ENCODE data around the gene IGSF3.

The IGSF3 gene

DNA sequence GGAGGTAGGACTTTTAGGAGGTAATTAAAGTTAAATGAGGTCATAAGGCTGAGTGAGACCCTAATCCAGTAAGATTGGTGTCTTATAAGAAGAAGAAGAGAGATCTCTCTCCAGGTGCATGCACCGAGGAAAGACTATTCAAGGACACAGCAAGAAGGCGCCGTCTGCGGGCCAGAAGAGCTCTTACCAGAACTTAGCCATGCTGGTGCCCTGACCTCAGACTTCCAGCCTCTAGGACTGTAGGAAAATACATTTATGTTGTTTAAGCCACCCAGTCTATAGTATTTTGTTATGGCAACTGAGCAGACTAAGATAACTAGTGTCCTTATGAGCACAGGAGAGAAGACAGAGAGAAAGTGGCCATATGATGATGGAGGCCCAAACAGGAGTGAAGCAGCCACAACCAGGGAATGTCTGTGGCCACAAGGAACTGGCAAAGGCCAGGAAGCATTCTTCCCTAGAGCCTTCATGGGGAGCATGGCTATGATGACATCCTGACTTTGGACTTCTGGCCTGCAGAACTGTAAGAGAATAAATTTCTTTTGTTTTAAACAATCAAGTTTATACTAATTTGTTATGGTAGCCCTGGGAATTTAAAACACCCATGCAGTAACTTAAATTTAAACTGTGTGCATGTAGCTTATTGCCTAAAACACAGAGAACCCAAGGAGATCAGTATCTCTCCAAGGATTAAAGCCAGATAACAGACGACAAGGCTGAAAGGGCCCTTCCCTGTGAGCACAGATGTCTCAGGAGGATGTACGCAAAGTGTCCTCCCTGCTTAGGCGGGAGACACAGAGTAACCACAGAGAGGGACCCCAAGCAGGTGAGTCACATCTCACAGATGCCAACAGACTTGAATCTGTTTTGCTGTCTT lies 86.8 kb downstream of the IGSF3 start:
- no peaks in the 10 kb centered on the region for H3K4me1 ChIP-seq (ENCODE audit: insufficient read depth, low read length)
- no peak overlapping the region for H3K4me3 ChIP-seq (ENCODE audit: low read length)
- no peak overlapping the region for H3K9ac ChIP-seq (ENCODE audit: low read depth, low read length)
- no peaks in the 10 kb centered on the region for H3K27me3 ChIP-seq (ENCODE audit: insufficient read depth, low read length)
- 91% methylated on average over 7 of the region's 7 CpGs for WGBS
- no peak overlapping the region for H3K27ac ChIP-seq (ENCODE audit: low read depth, low read length)
- no peaks in the 10 kb centered on the region for H3K9me3 ChIP-seq (ENCODE audit: insufficient read depth, low read depth, low read length)
- H3K36me3 ChIP-seq (ENCODE audit: insufficient read depth, low read length), result peaks cover 5% of the 10 kb centered on the region

DNA sequence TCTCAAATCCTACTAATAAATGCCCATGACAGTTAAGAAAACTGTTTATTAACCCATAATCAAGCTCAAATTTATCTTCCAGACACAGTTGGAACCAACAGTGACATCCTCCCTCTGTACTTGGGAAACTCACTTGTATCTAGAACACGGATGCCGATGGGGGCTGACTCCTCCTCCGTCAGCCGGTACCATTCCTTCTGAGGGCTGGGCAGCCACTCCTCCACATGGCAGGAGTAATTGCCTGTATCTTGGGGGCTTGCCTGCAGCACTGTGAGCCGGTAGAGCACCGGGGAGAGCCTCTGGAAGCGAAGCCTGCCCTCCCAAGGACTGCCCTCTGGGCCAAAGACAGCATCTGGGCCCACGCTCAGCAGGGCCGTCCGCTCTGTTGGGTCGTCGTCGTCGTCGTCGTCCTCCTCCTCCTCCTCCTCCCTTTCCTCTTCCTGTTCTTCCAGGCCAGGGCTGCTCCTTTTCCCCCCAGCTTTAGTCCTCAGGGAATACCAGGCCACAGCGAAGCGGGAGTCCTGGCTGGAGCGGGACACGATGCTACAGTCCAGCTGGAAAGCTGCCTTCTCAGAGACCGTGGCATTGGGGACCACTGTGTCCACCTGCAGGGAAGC lies 88.2 kb downstream of the IGSF3 start:
- H3K36me3 ChIP-seq (ENCODE audit: insufficient read depth, low read length), result peaks cover under 1% of the 10 kb centered on the region
- no peak overlapping the region for H3K9ac ChIP-seq (ENCODE audit: low read depth, low read length)
- no peaks in the 10 kb centered on the region; the same call in 1 of the 2 replicates for H3K4me1 ChIP-seq (ENCODE audit: insufficient read depth, low read length)
- H3K27me3 ChIP-seq (ENCODE audit: insufficient read depth, low read length), result no peaks in the 10 kb centered on the region
- H3K27ac ChIP-seq (ENCODE audit: low read depth, low read length), result no peak overlapping the region
- H3K9me3 ChIP-seq (ENCODE audit: insufficient read depth, low read depth, low read length), result no peaks in the 10 kb centered on the region
- no peak overlapping the region for H3K4me3 ChIP-seq (ENCODE audit: low read length)
- WGBS, result 89% methylated on average over 21 of the region's 21 CpGs

DNA sequence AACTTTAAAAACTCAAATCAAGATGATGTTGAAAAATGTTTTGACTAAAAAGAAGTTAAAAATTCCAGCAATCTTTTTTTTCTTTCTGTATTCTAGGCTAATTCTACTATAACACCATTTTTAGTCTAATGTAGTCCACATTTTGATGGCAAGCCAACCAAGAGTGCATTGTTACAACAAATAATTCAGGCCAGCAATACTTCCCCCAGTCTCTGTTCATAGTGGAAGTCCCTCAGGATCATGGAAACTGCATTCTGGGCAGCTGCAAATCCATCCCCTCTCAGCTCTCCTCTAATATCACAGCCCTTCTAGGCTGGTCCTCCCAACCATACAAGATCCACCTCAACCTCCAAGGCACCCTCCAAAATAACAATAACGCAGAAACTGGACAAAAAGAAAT lies 89.0 kb downstream of the IGSF3 start:
- H3K27ac ChIP-seq (ENCODE audit: low read depth, low read length), result no peak overlapping the region
- H3K9me3 ChIP-seq (ENCODE audit: insufficient read depth, low read depth, low read length), result no peaks in the 10 kb centered on the region
- no peaks in the 10 kb centered on the region; the same call in 1 of the 2 replicates for H3K4me1 ChIP-seq (ENCODE audit: insufficient read depth, low read length)
- H3K27me3 ChIP-seq (ENCODE audit: insufficient read depth, low read length), result no peaks in the 10 kb centered on the region
- no peak overlapping the region for H3K4me3 ChIP-seq (ENCODE audit: low read length)
- WGBS, result 82% methylated on average over 1 of the region's 1 CpG
- H3K36me3 ChIP-seq (ENCODE audit: insufficient read depth, low read length), result no peaks in the 10 kb centered on the region
- H3K9ac ChIP-seq (ENCODE audit: low read depth, low read length), result no peak overlapping the region

DNA sequence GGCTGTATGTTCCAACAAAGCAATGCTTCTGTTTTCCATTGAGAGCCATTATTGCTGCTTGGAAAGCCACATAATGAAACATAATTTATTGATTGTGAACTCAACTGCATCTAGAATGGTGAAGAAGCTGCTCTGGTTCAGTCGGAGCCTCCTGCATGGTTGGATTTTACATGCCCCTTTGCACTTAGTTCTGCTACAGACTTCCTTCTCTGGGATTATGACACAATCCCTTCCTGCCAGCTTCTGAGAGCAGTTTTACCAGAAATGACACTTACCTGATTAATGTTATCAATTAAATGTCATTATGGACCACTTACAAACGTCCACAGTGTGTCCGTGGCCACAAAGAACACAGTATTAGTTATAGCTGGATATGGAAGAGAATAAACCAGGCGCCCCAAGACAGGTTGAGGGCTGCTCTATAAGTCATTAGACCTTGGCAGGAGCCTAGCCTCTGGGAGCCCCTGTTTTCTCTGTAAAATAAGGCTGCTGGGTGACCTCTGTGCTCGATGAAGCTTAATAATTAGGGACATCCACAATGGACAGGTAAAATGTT lies 89.7 kb downstream of the IGSF3 start:
- WGBS, result 94% methylated on average over 5 of the region's 5 CpGs
- Histone ChIP-seq H3K4me1 (ENCODE audit: insufficient read depth, low read length) (no peaks in the 10 kb centered on the region; the same call in 1 of the 2 replicates), H3K27ac (ENCODE audit: low read depth, low read length) (no peak overlapping the region), H3K9me3 (ENCODE audit: insufficient read depth, low read depth, low read length) (no peaks in the 10 kb centered on the region), H3K27me3 (ENCODE audit: insufficient read depth, low read length) (no peaks in the 10 kb centered on the region), H3K9ac (ENCODE audit: low read depth, low read length) (no peak overlapping the region), H3K36me3 (ENCODE audit: insufficient read depth, low read length) (no peaks in the 10 kb centered on the region), H3K4me3 (ENCODE audit: low read length) (no peak overlapping the region)

DNA sequence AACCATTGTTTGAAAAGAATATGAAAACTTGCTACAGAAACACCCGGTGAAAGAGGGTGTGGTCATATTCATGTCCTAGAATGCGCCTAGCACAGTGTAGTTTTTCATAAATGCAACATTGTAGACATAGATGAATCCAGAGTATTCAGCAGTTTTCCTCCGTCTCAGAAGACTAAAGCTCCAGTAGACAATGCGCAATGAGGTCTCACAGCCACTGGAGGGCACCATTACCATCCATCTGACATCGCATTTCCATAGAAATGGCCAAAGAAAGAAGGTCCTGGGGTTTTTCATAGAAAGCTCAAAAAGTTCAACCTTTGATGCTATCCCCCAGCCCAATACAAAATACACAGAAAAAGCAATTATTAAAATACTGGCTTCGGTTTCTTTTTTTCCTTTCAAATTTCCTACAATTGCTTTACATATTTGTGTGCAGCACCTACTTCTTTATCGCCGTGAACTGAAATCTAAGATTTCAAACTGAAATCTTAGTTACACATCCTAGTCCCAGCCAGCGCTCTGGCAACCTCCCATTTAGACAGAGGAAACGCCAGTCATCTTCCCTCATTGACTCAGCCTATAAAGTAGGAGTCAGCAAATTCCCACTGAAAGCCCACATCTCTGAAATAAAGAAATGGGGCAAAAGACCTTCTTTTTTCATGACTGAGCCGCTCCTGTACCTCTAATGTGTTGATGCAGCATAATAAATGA lies 92.8 kb downstream of the IGSF3 start:
- Histone ChIP-seq H3K9ac (ENCODE audit: low read depth, low read length) (no peak overlapping the region), H3K9me3 (ENCODE audit: insufficient read depth, low read depth, low read length) (no peaks in the 10 kb centered on the region), H3K4me1 (ENCODE audit: insufficient read depth, low read length) (peaks cover 6% of the 10 kb centered on the region; the same call in 1 of the 2 replicates), H3K27ac (ENCODE audit: low read depth, low read length) (no peak overlapping the region), H3K27me3 (ENCODE audit: insufficient read depth, low read length) (peaks cover 12% of the 10 kb centered on the region), H3K36me3 (ENCODE audit: insufficient read depth, low read length) (no peaks in the 10 kb centered on the region), H3K4me3 (ENCODE audit: low read length) (no peak overlapping the region)
- 48% methylated on average over 11 of the region's 11 CpGs for WGBS

DNA sequence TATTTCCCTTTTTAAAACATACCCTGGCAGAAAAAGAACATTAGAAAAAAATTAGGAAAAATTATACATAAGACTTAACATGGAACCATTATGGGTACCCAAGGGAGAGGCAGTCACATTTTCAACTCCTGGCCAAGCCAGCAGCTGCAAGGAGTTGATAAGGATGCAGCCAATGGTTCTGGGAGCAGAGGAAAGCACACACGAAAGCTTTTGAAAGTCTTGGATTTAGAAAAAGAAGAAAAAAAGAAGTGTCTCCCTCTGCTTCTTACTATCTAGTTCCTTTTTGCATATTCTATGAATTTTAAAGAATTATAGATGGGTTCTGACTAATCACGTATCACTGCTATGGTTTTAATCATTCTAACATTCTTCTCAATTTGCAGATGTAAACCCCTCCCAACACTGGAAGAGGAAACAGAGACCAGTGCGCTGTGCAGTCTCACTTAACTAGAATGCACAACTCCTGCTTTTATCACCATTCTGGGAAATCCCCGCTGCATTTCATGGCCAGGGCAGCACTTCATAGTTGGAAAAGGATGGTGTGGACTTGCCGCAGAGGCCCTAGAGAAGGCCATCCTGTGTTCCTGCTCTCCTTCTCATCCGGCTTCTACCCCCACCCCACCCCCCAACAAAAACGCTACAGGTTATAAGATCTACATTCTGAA lies 94.0 kb downstream of the IGSF3 start:
- Histone ChIP-seq H3K27me3 (ENCODE audit: insufficient read depth, low read length) (peaks cover 12% of the 10 kb centered on the region), H3K9ac (ENCODE audit: low read depth, low read length) (no peak overlapping the region), H3K4me3 (ENCODE audit: low read length) (no peak overlapping the region), H3K9me3 (ENCODE audit: insufficient read depth, low read depth, low read length) (no peaks in the 10 kb centered on the region), H3K4me1 (ENCODE audit: insufficient read depth, low read length) (peaks cover 6% of the 10 kb centered on the region; the same call in 1 of the 2 replicates), H3K36me3 (ENCODE audit: insufficient read depth, low read length) (no peaks in the 10 kb centered on the region), H3K27ac (ENCODE audit: low read depth, low read length) (no peak overlapping the region)
- WGBS, result 97% methylated on average over 7 of the region's 7 CpGs

DNA sequence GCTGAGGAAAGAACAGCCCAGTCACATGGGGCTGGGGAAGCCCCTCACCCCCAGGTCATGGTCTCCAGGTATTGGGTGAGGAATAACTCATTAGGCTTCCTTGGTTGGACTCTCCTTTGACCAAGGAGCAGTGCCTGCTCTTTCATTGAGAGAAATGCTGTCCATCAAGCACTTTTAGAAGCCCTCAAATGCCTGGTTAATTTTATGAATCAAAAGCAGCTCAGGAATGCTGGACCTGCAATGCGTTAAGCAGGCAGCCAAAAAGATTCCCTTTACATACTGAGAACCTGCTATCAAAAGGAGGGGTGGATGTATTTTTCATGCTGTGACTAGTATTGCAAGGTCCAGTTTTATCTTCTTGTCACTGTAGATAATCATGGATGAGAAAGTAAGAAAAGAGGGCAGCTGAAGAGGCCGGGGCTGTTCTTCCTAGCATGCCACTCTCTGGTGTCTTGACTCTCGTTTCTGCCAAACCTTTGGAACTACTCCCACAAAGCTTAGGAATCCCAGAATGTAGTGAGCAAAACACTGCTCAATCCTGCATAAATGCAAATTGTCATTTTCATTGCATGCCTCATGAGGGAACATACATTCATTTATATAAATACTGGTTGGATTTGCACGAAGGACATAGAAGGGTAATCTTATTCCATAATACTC lies 94.6 kb downstream of the IGSF3 start:
- H3K36me3 ChIP-seq (ENCODE audit: insufficient read depth, low read length), result no peaks in the 10 kb centered on the region
- H3K27ac ChIP-seq (ENCODE audit: low read depth, low read length), result no peak overlapping the region
- 93% methylated on average over 4 of the region's 4 CpGs for WGBS
- H3K4me3 ChIP-seq (ENCODE audit: low read length), result no peak overlapping the region
- H3K9me3 ChIP-seq (ENCODE audit: insufficient read depth, low read depth, low read length), result no peaks in the 10 kb centered on the region
- peaks cover 6% of the 10 kb centered on the region; the same call in 1 of the 2 replicates for H3K4me1 ChIP-seq (ENCODE audit: insufficient read depth, low read length)
- H3K9ac ChIP-seq (ENCODE audit: low read depth, low read length), result no peak overlapping the region
- peaks cover 12% of the 10 kb centered on the region for H3K27me3 ChIP-seq (ENCODE audit: insufficient read depth, low read length)

DNA sequence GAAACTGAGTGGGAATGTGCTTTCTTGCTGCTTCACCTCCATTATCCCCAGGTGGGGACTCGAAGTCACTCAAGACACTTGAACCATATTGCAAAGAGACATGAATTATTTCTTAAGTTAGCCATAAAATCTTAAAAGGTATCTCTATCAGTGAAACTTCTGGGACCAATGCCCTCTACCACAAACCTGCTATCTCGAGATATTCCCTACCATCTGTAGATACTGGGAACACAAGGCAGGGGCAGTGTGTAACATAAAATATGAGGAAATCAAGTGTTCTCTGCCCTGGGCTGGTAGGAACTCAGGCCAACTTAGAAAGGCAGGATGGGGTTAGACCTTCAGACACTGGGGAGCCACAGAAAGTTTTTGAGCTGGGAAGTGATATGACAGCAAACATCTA lies 95.4 kb downstream of the IGSF3 start:
- H3K9me3 ChIP-seq (ENCODE audit: insufficient read depth, low read depth, low read length), result no peaks in the 10 kb centered on the region
- peaks cover 12% of the 10 kb centered on the region for H3K27me3 ChIP-seq (ENCODE audit: insufficient read depth, low read length)
- 100% methylated on average over 2 of the region's 2 CpGs for WGBS
- no peak overlapping the region for H3K27ac ChIP-seq (ENCODE audit: low read depth, low read length)
- no peaks in the 10 kb centered on the region for H3K36me3 ChIP-seq (ENCODE audit: insufficient read depth, low read length)
- H3K4me1 ChIP-seq (ENCODE audit: insufficient read depth, low read length), result peaks cover 6% of the 10 kb centered on the region; the same call in 1 of the 2 replicates
- no peak overlapping the region for H3K9ac ChIP-seq (ENCODE audit: low read depth, low read length)
- H3K4me3 ChIP-seq (ENCODE audit: low read length), result no peak overlapping the region; the same call in 1 of the 2 replicates

DNA sequence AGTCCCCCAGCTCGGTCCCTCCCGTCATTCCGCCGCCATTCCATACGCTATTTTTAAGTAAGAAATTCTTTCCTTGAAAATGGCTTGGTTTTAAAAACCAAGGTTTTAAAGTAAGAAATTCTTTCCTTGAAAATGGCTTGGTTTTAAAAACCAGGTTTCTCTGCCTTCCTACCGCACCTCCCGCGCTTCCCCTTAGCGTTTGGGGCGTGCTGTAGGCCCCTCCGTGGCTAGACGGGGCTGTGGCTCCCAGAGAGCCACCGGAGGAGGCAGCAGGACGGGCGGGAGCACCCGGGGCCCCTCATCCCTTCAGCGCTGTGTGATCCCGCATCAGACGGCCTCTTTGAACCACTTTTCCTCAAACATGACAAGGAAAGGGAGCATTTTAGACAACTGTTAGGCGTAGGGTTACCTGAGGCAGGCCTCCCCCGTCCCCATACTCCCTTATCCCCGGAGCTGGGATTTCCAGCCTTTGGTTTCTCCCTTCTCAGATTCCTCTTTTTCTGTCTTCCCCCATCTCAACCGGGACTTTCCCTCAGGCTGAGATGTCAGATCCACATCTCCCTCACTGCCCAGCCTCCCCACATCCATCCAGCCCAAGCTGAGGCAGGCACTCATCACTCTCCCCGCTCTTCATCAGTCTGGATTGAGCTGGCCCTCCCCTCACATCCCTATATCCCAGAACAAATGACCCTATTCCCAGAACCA lies 96.2 kb downstream of the IGSF3 start:
- WGBS, result 10% methylated on average over 19 of the region's 24 CpGs
- peak overlapping the region; percentile 39; the same call in 1 of the 2 replicates for H3K27ac ChIP-seq (ENCODE audit: low read depth, low read length)
- H3K27me3 ChIP-seq (ENCODE audit: insufficient read depth, low read length), result peaks cover 12% of the 10 kb centered on the region
- no peaks in the 10 kb centered on the region for H3K36me3 ChIP-seq (ENCODE audit: insufficient read depth, low read length)
- H3K4me3 ChIP-seq (ENCODE audit: low read length), result peak overlapping the region; percentile 91
- H3K9me3 ChIP-seq (ENCODE audit: insufficient read depth, low read depth, low read length), result no peaks in the 10 kb centered on the region
- peaks cover 6% of the 10 kb centered on the region; the same call in 1 of the 2 replicates for H3K4me1 ChIP-seq (ENCODE audit: insufficient read depth, low read length)
- H3K9ac ChIP-seq (ENCODE audit: low read depth, low read length), result peak overlapping the region; percentile 81
